H9 (cell line): ENCODE results near the gene CEBPE. TPM values are rescaled to one million over a fixed set of nuclear protein-coding genes. Genes with fewer than 3 reads are reported as not detected.

Source experiments
- DNase-seq: peaks from one replicate; pipeline ENCODE4 v3.0.0-alpha.2; 2017
- H2AFZ ChIP-seq: one replicate; pipeline ENCODE4 v1.6.1; 2013; ENCODE audit warnings: mild to moderate bottlenecking, low read length, control low read depth, moderate library complexity
- H2AK5ac ChIP-seq: 2 replicates; pipeline ENCODE4 v1.6.1; 2013; ENCODE audit warnings: low read length, control low read depth, mixed read lengths; ENCODE audit not compliant: insufficient read length
- H2BK120ac ChIP-seq: one replicate; pipeline ENCODE4 v1.6.1; 2013; ENCODE audit warnings: low read depth, mild to moderate bottlenecking, low read length, control low read depth, inconsistent platforms; ENCODE audit not compliant: poor library complexity, severe bottlenecking
- H2BK12ac ChIP-seq: 2 replicates; pipeline ENCODE4 v1.6.1; 2013; ENCODE audit warnings: low read length, control low read depth, mixed read lengths, low read depth; ENCODE audit not compliant: insufficient read length
- H2BK15ac ChIP-seq: 2 replicates; pipeline ENCODE4 v1.6.1; 2013; ENCODE audit warnings: low read depth, low read length, control low read depth
- H2BK20ac ChIP-seq: one replicate; pipeline ENCODE4 v1.6.1; 2013; ENCODE audit warnings: low read depth, mild to moderate bottlenecking, low read length, control low read depth, inconsistent platforms; ENCODE audit not compliant: poor library complexity, severe bottlenecking
- H2BK5ac ChIP-seq: 2 replicates; pipeline ENCODE4 v1.6.1; 2013; ENCODE audit warnings: low read length, control low read depth, mixed read lengths; ENCODE audit not compliant: insufficient read length
- H3K14ac ChIP-seq: 2 replicates; pipeline ENCODE4 v1.6.1; 2013; ENCODE audit warnings: low read length, control low read depth; ENCODE audit not compliant: insufficient read depth
- H3K18ac ChIP-seq: 2 replicates; pipeline ENCODE4 v1.6.1; 2013; ENCODE audit warnings: low read depth, mild to moderate bottlenecking, mixed read lengths, low read length, control low read depth; ENCODE audit not compliant: insufficient read length
- H3K23ac ChIP-seq: 2 replicates; pipeline ENCODE4 v1.6.1; 2013; ENCODE audit warnings: low read length, control low read depth, mixed read lengths, low read depth; ENCODE audit not compliant: insufficient read length
- H3K23me2 ChIP-seq: 2 replicates; pipeline ENCODE4 v1.6.1; 2013; ENCODE audit warnings: low read depth, mild to moderate bottlenecking, mixed read lengths, low read length, control low read depth; ENCODE audit not compliant: insufficient read length, poor library complexity, severe bottlenecking
- H3K27ac ChIP-seq: 2 replicates; pipeline ENCODE4 v1.5.1; 2013; ENCODE audit warnings: low read length, control low read depth, mixed read lengths, low read depth; ENCODE audit not compliant: insufficient read length
- H3K27me3 ChIP-seq: 2 replicates; pipeline ENCODE4 v1.6.1; 2013; ENCODE audit warnings: low read length, control low read depth, inconsistent platforms; ENCODE audit not compliant: insufficient read depth
- H3K4ac ChIP-seq: 2 replicates; pipeline ENCODE4 v1.6.1; 2013; ENCODE audit warnings: low read depth, mild to moderate bottlenecking, control low read depth, inconsistent platforms, low read length, moderate library complexity
- H3K4me1 ChIP-seq: 2 replicates; pipeline ENCODE4 v1.6.1; 2013; ENCODE audit warnings: low read length, control low read depth, inconsistent platforms; ENCODE audit not compliant: insufficient read depth
- H3K4me2 ChIP-seq: 2 replicates; pipeline ENCODE4 v1.6.1; 2013; ENCODE audit warnings: low read length, control low read depth, mixed read lengths; ENCODE audit not compliant: insufficient read length, insufficient read depth
- H3K56ac ChIP-seq: 2 replicates; pipeline ENCODE4 v1.6.1; 2013; ENCODE audit warnings: low read depth, mild to moderate bottlenecking, mixed read lengths, low read length, control low read depth; ENCODE audit not compliant: insufficient read length
- H3K79me1 ChIP-seq: 2 replicates; pipeline ENCODE4 v1.6.1; 2013; ENCODE audit warnings: low read depth, mild to moderate bottlenecking, moderate library complexity, low read length, control low read depth, inconsistent platforms; ENCODE audit not compliant: insufficient read depth, poor library complexity, severe bottlenecking
- H3K79me2 ChIP-seq: 2 replicates; pipeline ENCODE4 v1.6.1; 2013; ENCODE audit warnings: low read length, control low read depth, inconsistent platforms; ENCODE audit not compliant: insufficient read depth
- H3K9ac ChIP-seq: 2 replicates; pipeline ENCODE4 v1.6.1; 2013; ENCODE audit warnings: low read length, control low read depth, mixed read lengths; ENCODE audit not compliant: insufficient read length; ENCODE audit errors: extremely low read depth
- H3K9me3 ChIP-seq: one replicate; pipeline ENCODE4 v1.6.1; 2013; ENCODE audit warnings: low read depth, low read length, inconsistent platforms; ENCODE audit not compliant: control insufficient read depth
- H3T11ph ChIP-seq: one replicate; pipeline ENCODE4 v1.6.1; 2013; ENCODE audit warnings: mild to moderate bottlenecking, low read length, control low read depth, inconsistent platforms
- H4K20me1 ChIP-seq: one replicate; pipeline ENCODE4 v1.6.1; 2013; ENCODE audit not compliant: control insufficient read depth, insufficient read length, insufficient read depth
- H4K5ac ChIP-seq: 2 replicates; pipeline ENCODE4 v1.6.1; 2013; ENCODE audit warnings: low read depth, mild to moderate bottlenecking, mixed read lengths, low read length, control low read depth; ENCODE audit not compliant: insufficient read length
- H4K8ac ChIP-seq: replicated peaks from 2 replicates; pipeline ENCODE4 v1.6.1; 2013; ENCODE audit warnings: low read length, control low read depth, mixed read lengths, low read depth; ENCODE audit not compliant: insufficient read length
- H4K91ac ChIP-seq: 2 replicates; pipeline ENCODE4 v1.6.1; 2013; ENCODE audit warnings: low read depth, mild to moderate bottlenecking, moderate library complexity, mixed read lengths, low read length, control low read depth; ENCODE audit not compliant: insufficient read length
- H3K27ac Mint-ChIP-seq, 3 experiments: 2 replicates in 2 of 3; 3 replicates in 1 of 3; pipeline ENCODE4 v1.8.0; 2020 to 2021; ENCODE audit warnings: mixed read lengths in 3 of 3, mild to moderate bottlenecking in 1 of 3, moderate library complexity in 1 of 3
- H3K27me3 Mint-ChIP-seq: 2 replicates; pipeline ENCODE4 v1.8.0; 2021; ENCODE audit warnings: low read depth, mild to moderate bottlenecking, moderate library complexity, mixed read lengths
- H3K36me3 Mint-ChIP-seq, 3 experiments: 2 replicates in 2 of 3; 3 replicates in 1 of 3; pipeline ENCODE4 v1.8.0; 2020 to 2021; ENCODE audit warnings: low read depth in 3 of 3, mixed read lengths in 3 of 3; ENCODE audit not compliant: insufficient read depth in 1 of 3
- H3K4me1 Mint-ChIP-seq, 2 experiments: 2 replicates each; pipeline ENCODE4 v1.8.0; 2020; ENCODE audit warnings: mixed read lengths in 2 of 2
- H3K4me3 Mint-ChIP-seq, 2 experiments: 2 replicates in 1 of 2; 3 replicates in 1 of 2; pipeline ENCODE4 v1.8.0; 2020 to 2021; ENCODE audit warnings: mild to moderate bottlenecking in 2 of 2, mixed read lengths in 2 of 2, moderate library complexity in 1 of 2
- H3K9me3 Mint-ChIP-seq, 2 experiments: 2 replicates in 1 of 2; 3 replicates in 1 of 2; pipeline ENCODE4 v1.8.0; 2020; ENCODE audit warnings: mild to moderate bottlenecking in 2 of 2, mixed read lengths in 2 of 2, moderate library complexity in 1 of 2
- CTCF ChIP-seq: fragments of 200-600 bp; sonication (generic); conservative IDR thresholded peaks from 3 replicates; pipeline ENCODE4 v1.8.0; 2021; ENCODE audit warnings: antibody characterized with exemption, mild to moderate bottlenecking
- WGBS: extraction: QIAGEN DNeasy Blood & Tissue Kit; methylation state at CpG from one replicate; pipeline ENCODE4 v1.1.7; 2013; ENCODE audit warnings: missing lambda C conversion rate, low lambda C conversion rate, mixed read lengths; ENCODE audit not compliant: insufficient read length; ENCODE audit errors: extremely low coverage; 5-methylcytosine and 5-hydroxymethylcytosine counted together
- total RNA-seq: library from RNA; stranded (reverse); gene quantifications from 2 replicates; pipeline ENCODE4 v1.2.1, GENCODE V29; 2021

CEBPE gene
- total RNA-seq, 1 experiment from 2014 or later = not detected

- Histone ChIP-seq H3T11ph (no peak overlapping the region), H4K5ac (no peak overlapping the region), H3K4me2 (no peak overlapping the region), H4K91ac (no peak overlapping the region), H3K4ac (no peak overlapping the region), H3K27ac (no peak overlapping the region), H4K8ac (no peak overlapping the region), H3K18ac (no peak overlapping the region), H3K27me3 (no peaks in the 10 kb centered on the region), H3K23ac (no peak overlapping the region), H3K9ac (no peak overlapping the region), H2AK5ac (no peak overlapping the region), H2BK5ac (no peak overlapping the region), H2AFZ (no peak overlapping the region), H3K56ac (no peak overlapping the region), H2BK20ac (no peak overlapping the region), H3K14ac (no peak overlapping the region), H2BK15ac (no peak overlapping the region), H2BK120ac (no peak overlapping the region), H3K79me2 (peaks cover 2% of the 10 kb centered on the region; the same call in 1 of the 2 replicates), H3K9me3 (no peaks in the 10 kb centered on the region), H2BK12ac (no peak overlapping the region), H4K20me1 (no peaks in the 10 kb centered on the region), H3K23me2 (no peaks in the 10 kb centered on the region), H3K79me1 (no peaks in the 10 kb centered on the region), H3K4me1 (peaks cover 6% of the 10 kb centered on the region; the same call in 1 of the 2 replicates)
- no CpG with 5 or more reads among the region's 9 CpGs for WGBS
- Mint-ChIP-seq H3K9me3 (no peaks in the 10 kb centered on the region), H3K27me3 (no peaks in the 10 kb centered on the region), H3K4me3 (no peak overlapping the region), H3K36me3 (peaks cover 38 to 51% (median 42%) of the 10 kb centered on the region in 3 experiments), H3K4me1 (peaks cover 16 to 20% of the 10 kb centered on the region in 2 experiments), H3K27ac (peak overlapping the region in 2 of 3 experiments; percentile 41 to 45; a peak in 2 of 7 replicates)
- DNase-seq = no peak
- TF ChIP-seq CTCF = no peak
Observed at GRCh38 chr14:23167116-23167847, 48.2 kb upstream of the CEBPE start.
